Vagina (tissue), 2 donors: ENCODE results near the gene RSRP1.
"Not testable (repeated sequence)": the region's sequence is repeated elsewhere in the genome, so short reads cannot be mapped to it uniquely, and the experiment has no call there.

Source experiments
- CTCF ChIP-seq, 3 experiments: fragments of 450-650 bp in 2 of 3; fragments of 200-600 bp in 1 of 3; sonication (generic) in 1 of 3; IDR thresholded peaks; one replicate each; pipeline ENCODE4 v1.5.1; 2017 to 2019; ENCODE audit warnings: antibody characterized with exemption in 3 of 3, mild to moderate bottlenecking in 2 of 3, moderate library complexity in 2 of 3
- POLR2A ChIP-seq, 2 donors: fragments of 450-650 bp; IDR thresholded peaks; one replicate each; pipeline ENCODE4 v1.6.1; 2017; ENCODE audit warnings: antibody characterized with exemption in 2 of 2, mild to moderate bottlenecking in 2 of 2, moderate library complexity in 2 of 2
- POLR2AphosphoS5 ChIP-seq, 2 donors: sonication (generic); formaldehyde crosslinking; IDR thresholded peaks; one replicate each; pipeline ENCODE4 v1.9.0; 2017; ENCODE audit warnings: antibody characterized with exemption in 2 of 2, mild to moderate bottlenecking in 2 of 2, low read depth in 1 of 2; ENCODE audit not compliant: insufficient read depth in 1 of 2

GRCh38 chr1:25285862-25286261 lies 38.6 kb upstream of the RSRP1 start:
- not testable (repeated sequence) for TF ChIP-seq POLR2A (IDR thresholded peaks at IDR 0.05); CTCF (IDR thresholded peaks at IDR 0.05); POLR2AphosphoS5 (IDR thresholded peaks at IDR 0.05; ENCODE audit: insufficient read depth in 1 of 2, low read depth in 1 of 2)
